ENCODE results near the gene NR1I3.

DNA sequence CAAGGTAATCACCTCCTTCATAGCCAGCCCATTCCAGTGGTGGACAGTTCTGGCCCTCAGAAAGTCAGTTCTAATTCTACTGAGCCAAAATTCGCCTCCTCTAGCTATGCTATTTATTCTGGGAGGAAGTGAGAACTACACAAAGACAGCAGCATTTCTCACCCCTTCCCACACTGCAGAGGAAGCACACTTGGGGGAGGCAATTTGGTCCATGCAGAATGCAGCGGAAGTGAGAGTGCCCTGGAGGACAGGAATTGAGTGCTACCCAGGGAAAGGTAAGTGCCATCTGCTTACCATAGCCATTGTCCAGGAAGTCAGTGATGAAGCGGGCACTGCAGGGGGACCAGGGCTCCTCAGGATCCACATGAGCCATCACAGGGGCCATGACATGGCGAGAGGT is 42.8 kb downstream of the NR1I3 start:
- no peak for TF ChIP-seq POLR2AphosphoS5 (IDR thresholded peaks at IDR 0.05; ENCODE audit: borderline replicate concordance, low read depth, low read length)
- TF ChIP-seq EZH2 (IDR thresholded peaks at IDR 0.05) = no peak
